WI38 (cell line): Measurements from ENCODE around the gene GRIFIN.

Source experiments
- H3K4me3 ChIP-seq: 2 replicates; pipeline ENCODE4 v1.5.1; 2011; ENCODE audit warnings: low read depth, mild to moderate bottlenecking, control low read depth, low read length
- CTCF ChIP-seq: IDR thresholded peaks from 2 replicates; pipeline ENCODE4 v1.5.1; 2012; ENCODE audit warnings: low read depth, mild to moderate bottlenecking, control low read depth, low read length

The GRIFIN gene

GRCh38 chr7:2512179-2512661 is 36.0 kb upstream of the GRIFIN start:
- TF ChIP-seq CTCF: no peak
- H3K4me3 ChIP-seq: no peak overlapping the region

- no peak overlapping the region for H3K4me3 ChIP-seq
- TF ChIP-seq CTCF: no peak
These were observed 35.6 kb upstream of the GRIFIN start for GRCh38 chr7:2511769-2512168.

GRCh38 chr7:2510909-2511768 is 34.9 kb upstream of the GRIFIN start:
- TF ChIP-seq CTCF: no peak
- no peak overlapping the region for H3K4me3 ChIP-seq

GRCh38 chr7:2510130-2510776 is 34.1 kb upstream of the GRIFIN start:
- no peak overlapping the region for H3K4me3 ChIP-seq
- no peak for TF ChIP-seq CTCF

- TF ChIP-seq CTCF: no peak
- H3K4me3 ChIP-seq: no peak overlapping the region
These were observed 33.2 kb upstream of the GRIFIN start for GRCh38 chr7:2509298-2509906.

- TF ChIP-seq CTCF: no peak
- no peak overlapping the region for H3K4me3 ChIP-seq
These were observed 32.4 kb upstream of the GRIFIN start for GRCh38 chr7:2508327-2509215.
